Osteoblast (primary cell): Measurements from ENCODE around the gene TMEM233. TPM values are rescaled to one million over a fixed set of nuclear protein-coding genes. Genes with fewer than 3 reads are reported as not detected.

Source experiments
- DNase-seq: peaks from one replicate; pipeline ENCODE4 v3.0.0; 2011; ENCODE audit warnings: low spot score, mixed read lengths; ENCODE audit not compliant: insufficient read length; ENCODE audit errors: missing footprints
- H2AFZ ChIP-seq: 2 replicates; pipeline ENCODE4 v1.6.0; 2011; ENCODE audit warnings: mild to moderate bottlenecking, low read length
- H3K27ac ChIP-seq: 2 replicates; pipeline ENCODE4 v1.5.1; 2011; ENCODE audit warnings: mild to moderate bottlenecking, low read depth, low read length, moderate library complexity
- H3K27me3 ChIP-seq: 2 replicates; pipeline ENCODE4 v1.6.0; 2012; ENCODE audit warnings: mild to moderate bottlenecking, control low read depth, inconsistent platforms, low read length, moderate library complexity; ENCODE audit not compliant: insufficient read depth
- H3K36me3 ChIP-seq: 2 replicates; pipeline ENCODE4 v1.5.1; 2011; ENCODE audit warnings: mild to moderate bottlenecking, low read length, control low read depth, moderate library complexity; ENCODE audit not compliant: insufficient read depth
- H3K4me1 ChIP-seq: 2 replicates; pipeline ENCODE4 v1.5.1; 2011; ENCODE audit warnings: mild to moderate bottlenecking, low read length, control low read depth, moderate library complexity; ENCODE audit not compliant: insufficient read depth
- H3K4me2 ChIP-seq: 2 replicates; pipeline ENCODE4 v1.6.0; 2011; ENCODE audit warnings: mild to moderate bottlenecking, low read length; ENCODE audit not compliant: insufficient read depth
- H3K4me3 ChIP-seq: fragments of 200-600 bp; sonication (generic); 3 replicates; pipeline ENCODE4 v1.5.1; 2012; ENCODE audit warnings: mild to moderate bottlenecking, low read length, inconsistent platforms; ENCODE audit not compliant: insufficient read depth
- H3K79me2 ChIP-seq: 2 replicates; pipeline ENCODE4 v1.6.0; 2012; ENCODE audit warnings: mild to moderate bottlenecking, low read length, control low read depth, inconsistent platforms; ENCODE audit not compliant: insufficient read depth
- H3K9me3 ChIP-seq: 2 replicates; pipeline ENCODE4 v1.5.1; 2011; ENCODE audit warnings: low read depth, low read length, control low read depth
- H4K20me1 ChIP-seq: 2 replicates; pipeline ENCODE4 v1.6.0; 2012; ENCODE audit warnings: mild to moderate bottlenecking, low read length, control low read depth; ENCODE audit not compliant: insufficient read depth
- total RNA-seq: library from RNA; depleted of rRNA; stranded (reverse); fragments of >200 nt; gene quantifications from 2 replicates; pipeline ENCODE4 v1.2.3, GENCODE V29; 2012
- TF ChIP-seq, protein P1 (sequence below): IDR thresholded peaks from 2 replicates; pipeline ENCODE4 v1.5.1; 2011; ENCODE audit warnings: mild to moderate bottlenecking, low read depth, low read length, moderate library complexity; ENCODE audit errors: extremely low read depth

The TMEM233 gene
- total RNA-seq, 1 donor: not detected

DNA sequence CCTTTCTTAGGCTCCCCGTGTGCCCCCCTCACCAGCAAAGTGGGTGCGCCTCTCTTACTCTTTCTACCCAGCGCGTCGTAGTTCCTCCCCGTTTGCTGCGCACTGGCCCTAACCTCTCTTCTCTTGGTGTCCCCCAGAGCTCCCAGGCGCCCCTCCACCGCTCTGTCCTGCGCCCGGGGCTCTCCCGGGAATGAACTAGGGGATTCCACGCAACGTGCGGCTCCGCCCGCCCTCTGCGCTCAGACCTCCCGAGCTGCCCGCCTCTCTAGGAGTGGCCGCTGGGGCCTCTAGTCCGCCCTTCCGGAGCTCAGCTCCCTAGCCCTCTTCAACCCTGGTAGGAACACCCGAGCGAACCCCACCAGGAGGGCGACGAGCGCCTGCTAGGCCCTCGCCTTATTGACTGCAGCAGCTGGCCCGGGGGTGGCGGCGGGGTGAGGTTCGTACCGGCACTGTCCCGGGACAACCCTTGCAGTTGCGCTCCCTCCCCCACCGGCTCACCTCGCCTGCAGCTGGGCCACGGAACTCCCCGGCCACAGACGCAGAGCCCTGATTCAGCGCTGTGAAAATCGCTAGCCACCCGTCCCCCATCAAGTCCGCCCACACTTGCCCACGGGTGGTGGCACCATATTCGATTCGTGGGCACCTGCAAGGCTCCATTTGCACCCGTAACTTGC, 1.3 kb downstream of the TMEM233 start:
- Histone ChIP-seq H3K27ac (no peak overlapping the region), H3K4me2 (peak overlapping the region; percentile 64)
- TF ChIP-seq, protein P1, sequence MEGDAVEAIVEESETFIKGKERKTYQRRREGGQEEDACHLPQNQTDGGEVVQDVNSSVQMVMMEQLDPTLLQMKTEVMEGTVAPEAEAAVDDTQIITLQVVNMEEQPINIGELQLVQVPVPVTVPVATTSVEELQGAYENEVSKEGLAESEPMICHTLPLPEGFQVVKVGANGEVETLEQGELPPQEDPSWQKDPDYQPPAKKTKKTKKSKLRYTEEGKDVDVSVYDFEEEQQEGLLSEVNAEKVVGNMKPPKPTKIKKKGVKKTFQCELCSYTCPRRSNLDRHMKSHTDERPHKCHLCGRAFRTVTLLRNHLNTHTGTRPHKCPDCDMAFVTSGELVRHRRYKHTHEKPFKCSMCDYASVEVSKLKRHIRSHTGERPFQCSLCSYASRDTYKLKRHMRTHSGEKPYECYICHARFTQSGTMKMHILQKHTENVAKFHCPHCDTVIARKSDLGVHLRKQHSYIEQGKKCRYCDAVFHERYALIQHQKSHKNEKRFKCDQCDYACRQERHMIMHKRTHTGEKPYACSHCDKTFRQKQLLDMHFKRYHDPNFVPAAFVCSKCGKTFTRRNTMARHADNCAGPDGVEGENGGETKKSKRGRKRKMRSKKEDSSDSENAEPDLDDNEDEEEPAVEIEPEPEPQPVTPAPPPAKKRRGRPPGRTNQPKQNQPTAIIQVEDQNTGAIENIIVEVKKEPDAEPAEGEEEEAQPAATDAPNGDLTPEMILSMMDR: no peak

DNA sequence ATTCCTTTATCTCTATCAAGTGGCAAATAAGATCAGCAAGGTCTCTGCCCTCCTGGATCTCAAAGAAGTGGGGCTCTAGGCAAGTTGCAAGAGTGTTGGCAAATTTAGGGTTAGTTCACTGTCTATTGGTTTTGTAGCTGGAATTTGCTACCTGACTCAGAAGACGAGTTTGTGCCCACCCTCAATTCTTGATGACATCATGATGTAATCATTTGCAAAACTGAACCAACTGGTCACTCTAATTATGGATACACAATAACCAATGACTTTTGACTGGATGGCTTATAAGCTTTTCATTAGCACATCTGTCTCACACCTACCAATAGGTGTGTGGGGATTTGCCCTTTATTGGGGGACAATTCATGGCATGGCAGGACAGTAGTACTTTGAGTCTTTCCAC, 4.6 kb downstream of the TMEM233 start:
- DNase-seq: no peak
- Histone ChIP-seq H3K36me3 (no peaks in the 10 kb centered on the region), H3K27me3 (peaks cover 5% of the 10 kb centered on the region), H3K27ac (no peak overlapping the region), H4K20me1 (no peaks in the 10 kb centered on the region), H3K9me3 (no peaks in the 10 kb centered on the region), H2AFZ (no peak overlapping the region), H3K4me2 (no peak overlapping the region), H3K4me3 (no peak overlapping the region), H3K4me1 (no peaks in the 10 kb centered on the region), H3K79me2 (no peaks in the 10 kb centered on the region)
- TF ChIP-seq, protein P1: no peak

More for the DNA sequence above, 1.3 kb downstream of the TMEM233 start:
- H4K20me1 ChIP-seq: no peaks in the 10 kb centered on the region
- H3K4me3 ChIP-seq: peak overlapping the region; percentile 66
- no peaks in the 10 kb centered on the region for H3K4me1 ChIP-seq
- no peaks in the 10 kb centered on the region for H3K79me2 ChIP-seq
- peaks cover 5% of the 10 kb centered on the region for H3K27me3 ChIP-seq
- H3K36me3 ChIP-seq: no peaks in the 10 kb centered on the region
- peak; percentile 75 for DNase-seq
- H2AFZ ChIP-seq: peak overlapping the region; percentile 70
- H3K9me3 ChIP-seq: no peaks in the 10 kb centered on the region

DNA sequence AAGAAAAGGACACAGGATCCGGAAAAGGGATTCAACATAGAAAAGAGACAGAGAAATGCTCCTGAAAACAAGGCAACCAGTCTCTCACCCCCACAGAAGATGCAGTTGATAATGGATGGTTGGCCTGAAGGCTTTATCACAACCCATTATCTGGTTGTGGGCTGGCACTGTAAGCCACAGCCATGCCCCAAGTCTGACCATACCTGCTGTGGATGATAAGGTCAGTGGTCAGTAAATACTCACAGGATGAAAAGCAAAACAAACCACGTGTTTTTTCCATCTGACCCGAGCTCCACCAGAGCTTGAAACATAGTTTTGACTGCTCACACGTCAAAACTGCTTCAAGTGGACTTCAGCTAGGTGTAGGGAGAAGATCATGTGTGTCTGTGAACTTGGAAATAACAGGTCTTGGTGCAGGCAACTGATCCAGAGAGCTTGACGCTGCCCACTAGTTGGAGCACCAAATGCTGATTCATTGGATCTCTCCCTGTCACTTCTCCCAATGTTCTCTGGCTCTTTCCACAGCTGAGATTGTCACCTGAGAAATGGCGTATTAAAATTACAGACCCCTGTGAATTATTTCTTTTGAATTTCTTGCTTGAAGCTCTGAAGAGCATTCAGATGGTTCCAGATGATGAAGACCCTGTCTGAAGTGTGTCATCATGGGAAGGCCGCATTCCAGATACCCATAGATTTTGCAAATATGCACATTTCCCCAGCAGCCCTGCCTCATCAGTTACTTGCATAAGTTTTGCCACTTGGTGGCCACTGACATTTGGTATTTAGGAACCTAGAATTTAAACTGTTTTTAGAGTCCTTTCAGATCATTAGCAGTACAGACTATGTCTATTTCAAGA, 8.5 kb downstream of the TMEM233 start:
- no peak for DNase-seq
- Histone ChIP-seq H3K36me3 (no peaks in the 10 kb centered on the region), H3K4me3 (no peak overlapping the region), H3K27ac (no peak overlapping the region), H3K27me3 (no peaks in the 10 kb centered on the region), H3K79me2 (no peaks in the 10 kb centered on the region), H3K4me1 (no peaks in the 10 kb centered on the region), H2AFZ (no peak overlapping the region), H3K4me2 (no peak overlapping the region), H3K9me3 (no peaks in the 10 kb centered on the region), H4K20me1 (no peaks in the 10 kb centered on the region)
- TF ChIP-seq, protein P1: no peak

DNA sequence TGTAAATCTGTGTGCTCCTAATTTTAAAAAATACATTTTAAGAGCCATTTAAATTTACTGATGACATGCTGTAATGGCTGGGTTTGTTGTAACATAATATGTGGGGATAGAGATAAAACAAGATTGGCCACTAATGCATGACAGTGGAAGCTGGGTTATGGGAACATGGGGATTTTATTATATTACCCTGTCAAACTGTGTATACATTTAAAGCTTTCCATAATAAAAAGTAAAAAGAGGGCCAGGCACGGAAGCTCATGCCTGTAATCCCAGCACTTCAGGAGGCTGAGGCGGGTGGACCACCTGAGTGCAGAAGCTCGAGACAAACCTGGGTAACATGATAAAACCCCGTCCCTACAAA, 9.1 kb downstream of the TMEM233 start:
- no peaks in the 10 kb centered on the region for H4K20me1 ChIP-seq
- no peaks in the 10 kb centered on the region for H3K9me3 ChIP-seq
- H3K36me3 ChIP-seq: no peaks in the 10 kb centered on the region
- DNase-seq: no peak
- H3K27ac ChIP-seq: no peak overlapping the region
- H3K4me3 ChIP-seq: no peak overlapping the region
- no peaks in the 10 kb centered on the region for H3K4me1 ChIP-seq
- no peaks in the 10 kb centered on the region for H3K79me2 ChIP-seq
- H3K27me3 ChIP-seq: no peaks in the 10 kb centered on the region
- TF ChIP-seq, protein P1: no peak
- H3K4me2 ChIP-seq: no peak overlapping the region
- H2AFZ ChIP-seq: no peak overlapping the region
